Endothelial cell (in vitro differentiated cells): ENCODE results near the gene FN1. TPM values are rescaled to one million over a fixed set of nuclear protein-coding genes. Genes with fewer than 3 reads are reported as not detected.
A peak's percentile ranks its signal among the peaks of the same experiment; 100 is the strongest.

Experiments
- DNase-seq: peaks from one replicate; pipeline ENCODE4 v3.0.0; 2021; ENCODE audit warnings: low spot score
- H3K27ac Mint-ChIP-seq: one replicate; pipeline ENCODE4 v1.8.0; 2021; ENCODE audit warnings: mixed read lengths, inconsistent platforms; ENCODE audit not compliant: unreplicated experiment
- H3K27me3 Mint-ChIP-seq: one replicate; pipeline ENCODE4 v1.8.0; 2021; ENCODE audit warnings: mild to moderate bottlenecking, moderate library complexity, mixed read lengths, inconsistent platforms; ENCODE audit not compliant: unreplicated experiment
- H3K36me3 Mint-ChIP-seq: one replicate; pipeline ENCODE4 v1.8.0; 2021; ENCODE audit warnings: mild to moderate bottlenecking, low read depth, mixed read lengths, inconsistent platforms; ENCODE audit not compliant: unreplicated experiment
- H3K4me1 Mint-ChIP-seq: one replicate; pipeline ENCODE4 v1.8.0; 2021; ENCODE audit warnings: mild to moderate bottlenecking, mixed read lengths, inconsistent platforms; ENCODE audit not compliant: unreplicated experiment
- H3K4me3 Mint-ChIP-seq: one replicate; pipeline ENCODE4 v1.8.0; 2021; ENCODE audit warnings: mild to moderate bottlenecking, mixed read lengths, inconsistent platforms; ENCODE audit not compliant: unreplicated experiment
- H3K9me3 Mint-ChIP-seq: one replicate; pipeline ENCODE4 v1.8.0; 2021; ENCODE audit warnings: mixed read lengths, inconsistent platforms; ENCODE audit not compliant: unreplicated experiment
- CTCF ChIP-seq: fragments of 200-600 bp; sonication (generic); IDR thresholded peaks from one replicate; pipeline ENCODE4 v1.5.0; 2021; ENCODE audit warnings: antibody characterized with exemption; ENCODE audit not compliant: unreplicated experiment
- total RNA-seq: library from RNA; stranded (reverse); fragmentation: NEBNext Ultra II Directional; extraction: Animal tissue kit (Norgen Biotek cat#: 25700); gene quantifications from one replicate; pipeline ENCODE4 v1.2.1, GENCODE V29; 2021; ENCODE audit not compliant: unreplicated experiment

Gene FN1
- total RNA-seq, 1 donor from 2014 or later, result 1,159 TPM

- peaks cover 9% of the 10 kb centered on the region for H3K4me1 Mint-ChIP-seq
- H3K27me3 Mint-ChIP-seq, result no peaks in the 10 kb centered on the region
- H3K9me3 Mint-ChIP-seq, result no peaks in the 10 kb centered on the region
- DNase-seq, result no peak
- peaks cover 44% of the 10 kb centered on the region for H3K36me3 Mint-ChIP-seq
- H3K4me3 Mint-ChIP-seq, result no peak overlapping the region
- no peak for TF ChIP-seq CTCF
- no peak overlapping the region for H3K27ac Mint-ChIP-seq
These were observed 19.9 kb downstream of the FN1 start for GRCh38 chr2:215415820-215416577.

- Mint-ChIP-seq H3K27me3 (no peaks in the 10 kb centered on the region), H3K36me3 (peaks cover 44% of the 10 kb centered on the region)
These were observed 20.6 kb downstream of the FN1 start for GRCh38 chr2:215415218-215415617.

GRCh38 chr2:215414674-215415073 is 21.2 kb downstream of the FN1 start:
- H3K27me3 Mint-ChIP-seq, result no peaks in the 10 kb centered on the region
- no peaks in the 10 kb centered on the region for H3K9me3 Mint-ChIP-seq
- peak overlapping the region; percentile 14 for H3K27ac Mint-ChIP-seq
- no peak for TF ChIP-seq CTCF
- DNase-seq, result no peak
- peaks cover 9% of the 10 kb centered on the region for H3K4me1 Mint-ChIP-seq
- peaks cover 48% of the 10 kb centered on the region for H3K36me3 Mint-ChIP-seq
- H3K4me3 Mint-ChIP-seq, result no peak overlapping the region

More at GRCh38 chr2:215415218-215415617, 20.6 kb downstream of the FN1 start:
- Mint-ChIP-seq H3K4me1 (peaks cover 9% of the 10 kb centered on the region), H3K27ac (no peak overlapping the region), H3K9me3 (no peaks in the 10 kb centered on the region), H3K4me3 (no peak overlapping the region)
- DNase-seq, result no peak
- no peak for TF ChIP-seq CTCF

GRCh38 chr2:215413974-215414373 is 21.9 kb downstream of the FN1 start:
- Mint-ChIP-seq H3K27ac (no peak overlapping the region), H3K4me1 (peaks cover 9% of the 10 kb centered on the region), H3K36me3 (peaks cover 49% of the 10 kb centered on the region), H3K4me3 (no peak overlapping the region), H3K9me3 (no peaks in the 10 kb centered on the region), H3K27me3 (no peaks in the 10 kb centered on the region)
- no peak for DNase-seq
- no peak for TF ChIP-seq CTCF

- Mint-ChIP-seq H3K36me3 (peaks cover 49% of the 10 kb centered on the region), H3K27me3 (no peaks in the 10 kb centered on the region), H3K9me3 (no peaks in the 10 kb centered on the region), H3K4me1 (peaks cover 9% of the 10 kb centered on the region), H3K4me3 (peak overlapping the region; percentile 27), H3K27ac (no peak overlapping the region)
- TF ChIP-seq CTCF, result no peak
- no peak for DNase-seq
These were observed 22.4 kb downstream of the FN1 start for GRCh38 chr2:215413484-215413777.
